AG10803 (cell line): ENCODE results near the gene PDLIM1.

Source experiments
- DNase-seq: peaks from one replicate; pipeline ENCODE4 v3.0.0; 2010; ENCODE audit warnings: low read depth
- H3K4me3 ChIP-seq: 2 replicates; pipeline ENCODE4 v1.5.1; 2011; ENCODE audit warnings: mild to moderate bottlenecking, low read length, control low read depth
- TF ChIP-seq, protein P1 (sequence below): conservative IDR thresholded peaks from 2 replicates; pipeline ENCODE4 v1.5.1; 2011; ENCODE audit warnings: mild to moderate bottlenecking, low read length, control low read depth, inconsistent platforms

PDLIM1 gene

DNA sequence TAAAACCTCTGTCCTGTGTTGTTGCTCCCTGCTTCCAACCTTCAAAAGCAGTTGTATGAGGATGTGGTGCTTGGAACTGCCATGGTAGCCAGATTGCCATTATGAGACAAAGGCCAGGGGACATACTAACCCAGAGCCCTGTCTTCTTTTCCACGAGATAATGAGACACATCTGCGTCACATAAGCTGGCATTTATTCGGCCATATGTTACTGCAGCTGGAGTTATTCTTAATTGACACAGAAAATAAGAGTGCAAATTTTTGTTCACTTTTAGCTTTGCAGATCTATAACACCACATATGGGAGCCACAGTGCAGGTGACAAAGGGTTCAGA is 15.5 kb upstream of the PDLIM1 start:
- TF ChIP-seq, protein P1, sequence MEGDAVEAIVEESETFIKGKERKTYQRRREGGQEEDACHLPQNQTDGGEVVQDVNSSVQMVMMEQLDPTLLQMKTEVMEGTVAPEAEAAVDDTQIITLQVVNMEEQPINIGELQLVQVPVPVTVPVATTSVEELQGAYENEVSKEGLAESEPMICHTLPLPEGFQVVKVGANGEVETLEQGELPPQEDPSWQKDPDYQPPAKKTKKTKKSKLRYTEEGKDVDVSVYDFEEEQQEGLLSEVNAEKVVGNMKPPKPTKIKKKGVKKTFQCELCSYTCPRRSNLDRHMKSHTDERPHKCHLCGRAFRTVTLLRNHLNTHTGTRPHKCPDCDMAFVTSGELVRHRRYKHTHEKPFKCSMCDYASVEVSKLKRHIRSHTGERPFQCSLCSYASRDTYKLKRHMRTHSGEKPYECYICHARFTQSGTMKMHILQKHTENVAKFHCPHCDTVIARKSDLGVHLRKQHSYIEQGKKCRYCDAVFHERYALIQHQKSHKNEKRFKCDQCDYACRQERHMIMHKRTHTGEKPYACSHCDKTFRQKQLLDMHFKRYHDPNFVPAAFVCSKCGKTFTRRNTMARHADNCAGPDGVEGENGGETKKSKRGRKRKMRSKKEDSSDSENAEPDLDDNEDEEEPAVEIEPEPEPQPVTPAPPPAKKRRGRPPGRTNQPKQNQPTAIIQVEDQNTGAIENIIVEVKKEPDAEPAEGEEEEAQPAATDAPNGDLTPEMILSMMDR = no peak
- H3K4me3 ChIP-seq = no peak overlapping the region
- no peak for DNase-seq

DNA sequence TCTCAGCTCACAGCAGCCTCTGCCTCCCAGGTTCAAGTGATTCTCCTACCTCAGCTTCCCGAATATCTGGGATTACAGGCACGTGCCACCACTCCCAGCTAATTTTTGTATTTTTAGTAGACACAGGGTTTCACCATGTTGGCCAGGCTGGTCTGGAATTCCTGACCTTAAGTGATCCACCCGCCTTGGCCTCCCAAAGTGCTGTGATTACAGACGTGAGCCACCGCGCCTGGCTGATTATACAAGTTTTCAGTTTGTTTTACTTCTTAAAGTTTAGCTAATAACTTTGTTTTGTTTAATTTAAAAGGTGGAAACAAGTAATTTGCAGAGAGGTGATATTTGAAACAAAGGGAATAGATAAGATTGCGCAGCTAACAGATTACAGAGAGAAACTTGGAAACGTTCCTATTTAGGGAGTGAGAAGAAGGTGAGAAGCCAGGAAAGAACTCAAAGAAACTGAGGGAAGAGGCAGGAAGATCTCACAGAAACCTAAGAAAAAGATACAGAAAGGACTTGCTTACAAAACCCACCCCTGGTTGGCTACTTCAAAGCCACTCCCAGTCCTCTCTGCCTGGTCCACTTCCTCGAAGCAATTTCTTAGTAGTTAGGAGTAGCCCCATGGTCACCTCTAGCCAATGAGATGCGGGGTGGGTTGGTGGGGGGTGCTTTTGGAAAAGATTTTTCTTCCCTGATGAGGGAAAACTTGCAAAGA is 15.0 kb upstream of the PDLIM1 start:
- no peak for DNase-seq
- no peak overlapping the region for H3K4me3 ChIP-seq
- TF ChIP-seq, protein P1 = no peak

DNA sequence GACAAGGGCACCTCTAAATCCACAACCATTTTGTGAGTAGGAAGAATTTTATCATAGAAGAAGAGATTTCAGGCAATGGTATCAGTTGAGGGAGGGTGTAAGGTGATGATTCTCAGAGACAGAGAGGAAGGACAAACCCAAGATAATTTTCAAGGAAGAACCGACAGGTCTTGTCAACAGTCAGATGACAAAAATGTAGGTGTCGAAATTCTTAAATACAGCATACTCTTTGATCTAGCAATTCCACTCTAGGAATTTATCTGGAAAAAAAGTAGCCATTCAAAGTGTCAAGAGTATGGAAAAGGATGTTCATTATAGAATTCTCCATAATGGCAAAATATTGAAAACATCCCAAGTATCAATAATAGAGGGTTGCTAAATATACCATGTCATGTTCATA is 14.2 kb upstream of the PDLIM1 start:
- DNase-seq = no peak
- TF ChIP-seq, protein P1 = no peak
- no peak overlapping the region for H3K4me3 ChIP-seq

DNA sequence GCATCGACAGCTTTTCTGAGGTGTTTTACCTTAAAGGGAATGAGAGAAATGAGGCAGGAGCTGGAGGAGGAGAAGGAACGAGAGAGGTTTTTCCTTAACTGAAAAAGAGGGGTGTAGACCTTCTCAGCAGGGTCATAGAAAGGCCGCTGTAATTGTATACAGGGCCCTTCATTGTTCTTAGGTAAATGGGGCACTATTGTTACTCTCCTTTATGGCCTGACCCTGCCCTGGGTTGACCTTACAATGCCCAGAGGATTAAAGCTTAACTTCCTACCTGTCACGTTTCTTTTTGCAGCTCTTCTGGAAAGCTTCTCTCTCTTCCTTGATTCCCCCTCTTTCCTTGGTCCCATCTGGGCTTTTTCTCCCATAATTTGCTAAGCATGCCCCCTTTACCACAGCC is 13.7 kb upstream of the PDLIM1 start:
- DNase-seq = no peak
- TF ChIP-seq, protein P1 = no peak
- H3K4me3 ChIP-seq = no peak overlapping the region

DNA sequence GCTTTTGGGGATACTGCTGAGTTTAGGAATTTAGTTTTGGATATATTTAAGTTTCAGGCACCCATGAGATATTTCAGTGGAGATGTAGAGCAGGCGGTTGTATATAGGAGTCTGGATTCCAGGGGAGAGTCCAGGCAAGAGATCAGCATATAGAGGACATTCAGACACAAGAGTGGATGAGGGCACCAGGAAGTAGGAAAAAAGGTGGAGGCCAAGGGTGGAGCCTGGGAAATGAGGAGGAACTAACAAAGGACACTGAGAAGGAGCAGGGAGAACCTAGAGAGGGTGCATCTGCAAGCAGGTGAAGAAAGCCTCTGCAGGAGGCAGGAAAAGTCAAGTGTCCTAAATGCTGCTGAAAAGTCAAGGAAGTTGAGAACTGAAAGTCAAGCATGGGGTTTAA is 13.1 kb upstream of the PDLIM1 start:
- no peak for DNase-seq
- H3K4me3 ChIP-seq = no peak overlapping the region
- TF ChIP-seq, protein P1 = no peak

DNA sequence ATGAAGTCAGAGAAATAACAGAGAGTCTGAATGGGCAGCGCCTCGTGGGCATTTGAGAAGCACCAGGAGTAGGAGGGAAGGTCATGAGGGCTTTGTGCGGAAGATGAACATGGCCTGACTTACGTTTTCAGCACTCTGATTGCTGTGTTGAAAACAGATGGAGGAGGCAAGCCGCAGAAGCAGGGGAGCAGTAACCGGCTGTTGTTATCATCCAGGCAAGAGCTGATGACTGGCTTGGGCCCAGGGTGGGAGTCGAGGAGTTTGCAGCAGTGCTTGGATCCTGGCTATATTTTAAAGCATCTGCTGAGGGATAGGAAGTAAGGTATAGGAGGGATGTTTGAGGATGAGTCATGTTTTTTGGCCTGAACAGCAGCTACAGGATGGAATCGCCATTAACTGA is 12.7 kb upstream of the PDLIM1 start:
- no peak overlapping the region for H3K4me3 ChIP-seq
- no peak for DNase-seq
- TF ChIP-seq, protein P1 = no peak

DNA sequence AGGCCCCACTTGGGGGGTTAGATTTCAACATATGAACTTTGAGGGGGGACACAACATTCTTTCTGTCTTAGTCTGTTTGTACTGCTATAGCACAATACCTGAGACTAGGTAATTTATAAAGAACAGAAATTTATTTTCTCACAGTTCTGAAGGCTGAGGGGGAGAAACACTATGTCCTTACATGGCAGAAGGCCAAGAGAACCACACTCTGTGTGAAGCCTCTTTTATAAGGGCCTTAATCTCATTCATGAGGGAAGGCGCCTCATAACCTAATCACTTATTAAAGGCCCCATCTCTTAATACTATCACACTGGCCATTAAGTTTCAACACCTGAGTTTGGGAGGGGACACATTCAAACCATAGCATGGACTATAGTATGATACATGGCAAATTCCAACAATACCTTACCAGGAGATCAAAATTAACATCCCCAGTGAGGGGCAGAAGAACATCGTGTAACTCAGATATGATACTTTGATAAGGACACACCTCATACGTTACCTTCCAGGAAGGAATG is 9.3 kb upstream of the PDLIM1 start:
- TF ChIP-seq, protein P1 = no peak
- no peak for DNase-seq
- no peak overlapping the region for H3K4me3 ChIP-seq
